Stimulated activated CD8-positive, alpha-beta memory T cell treated with anti-CD3 and anti-CD28 coated beads, Interleukin-7, amount 100 ng/mL, for 24 hours (primary cell): ENCODE data around the gene CLASP1.
A peak's percentile ranks its signal among the peaks of the same experiment; 100 is the strongest.

Experiments
- DNase-seq: peaks from one replicate; pipeline ENCODE4 v3.0.0-alpha.2; 2020; ENCODE audit warnings: low read depth

CLASP1 gene

GRCh38 chr2:121541495-121541894, 107.8 kb downstream of the CLASP1 start:
- no peak for DNase-seq

GRCh38 chr2:121539750-121540469, 109.4 kb downstream of the CLASP1 start:
- DNase-seq = no peak

- DNase-seq = no peak
Measured at GRCh38 chr2:121536850-121537557, 112.3 kb downstream of the CLASP1 start.

GRCh38 chr2:121536347-121536746, 112.9 kb downstream of the CLASP1 start:
- no peak for DNase-seq

GRCh38 chr2:121534007-121534406, 115.3 kb downstream of the CLASP1 start:
- DNase-seq = no peak

- DNase-seq = no peak
Measured at GRCh38 chr2:121532894-121533293, 116.4 kb downstream of the CLASP1 start.

GRCh38 chr2:121532347-121532766, 116.9 kb downstream of the CLASP1 start:
- no peak for DNase-seq

GRCh38 chr2:121530212-121530705, 119.0 kb downstream of the CLASP1 start:
- peak; percentile 56 for DNase-seq

GRCh38 chr2:121529439-121530211, 119.6 kb downstream of the CLASP1 start:
- DNase-seq = no peak

GRCh38 chr2:121527009-121527682, 122.1 kb downstream of the CLASP1 start:
- DNase-seq = no peak

GRCh38 chr2:121524685-121525425, 124.4 kb downstream of the CLASP1 start:
- DNase-seq = no peak

GRCh38 chr2:121521359-121521758, 127.9 kb downstream of the CLASP1 start:
- no peak for DNase-seq

GRCh38 chr2:121520641-121520994, 128.6 kb downstream of the CLASP1 start:
- DNase-seq = no peak

- DNase-seq = no peak
Measured at GRCh38 chr2:121519732-121520640, 129.3 kb downstream of the CLASP1 start.

- no peak for DNase-seq
Measured at GRCh38 chr2:121519153-121519552, 130.1 kb downstream of the CLASP1 start.

GRCh38 chr2:121513597-121514333, 135.5 kb downstream of the CLASP1 start:
- no peak for DNase-seq

- no peak for DNase-seq
Measured at GRCh38 chr2:121510857-121511256, 138.4 kb downstream of the CLASP1 start.

- no peak for DNase-seq
Measured at GRCh38 chr2:121506621-121507020, 142.6 kb downstream of the CLASP1 start.

- DNase-seq = no peak
Measured at GRCh38 chr2:121505986-121506586, 143.2 kb downstream of the CLASP1 start.
